ENCODE results near the gene ITIH4.

The ITIH4 gene

DNA sequence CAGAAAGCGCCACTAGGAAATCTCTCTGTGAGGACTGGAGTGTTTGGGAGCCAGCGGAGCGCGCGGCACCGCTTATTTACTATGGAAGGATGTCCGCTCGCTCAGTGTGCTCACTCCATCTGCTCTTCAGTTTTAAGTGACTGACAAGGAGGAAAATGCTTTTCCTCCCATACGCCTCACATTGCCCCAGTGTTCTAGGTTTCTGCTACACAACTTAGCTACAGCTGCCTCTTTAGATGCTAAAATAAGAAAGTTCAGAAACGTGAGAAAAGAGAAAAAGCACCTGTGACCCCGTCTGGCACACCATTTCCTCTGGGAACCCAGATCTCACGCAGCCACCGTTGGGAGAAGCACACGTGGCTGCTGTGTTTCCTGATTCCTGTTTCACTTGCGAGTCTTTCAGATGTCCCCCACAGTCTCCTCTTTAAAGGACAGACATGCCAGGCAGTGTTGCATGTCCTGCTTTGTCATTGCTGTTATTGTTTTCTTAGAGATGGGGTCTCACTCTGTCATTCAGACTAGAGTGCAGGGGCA lies 16.0 kb upstream of the ITIH4 start:
- no peak overlapping the region for H3K4me3 ChIP-seq (ENCODE audit: low read length)
- peaks cover 13% of the 10 kb centered on the region for H3K36me3 ChIP-seq (ENCODE audit: control insufficient read depth, insufficient read depth, low read length)
- no peaks in the 10 kb centered on the region for H3K27me3 ChIP-seq (ENCODE audit: control insufficient read depth, insufficient read depth, low read length)
- peaks cover 16% of the 10 kb centered on the region for H3K4me1 ChIP-seq (ENCODE audit: control insufficient read depth, insufficient read depth, low read length)
- no peaks in the 10 kb centered on the region for H3K9me3 ChIP-seq (ENCODE audit: control insufficient read depth, low read length)
- H3K9ac ChIP-seq (ENCODE audit: low read length): no peak overlapping the region

DNA sequence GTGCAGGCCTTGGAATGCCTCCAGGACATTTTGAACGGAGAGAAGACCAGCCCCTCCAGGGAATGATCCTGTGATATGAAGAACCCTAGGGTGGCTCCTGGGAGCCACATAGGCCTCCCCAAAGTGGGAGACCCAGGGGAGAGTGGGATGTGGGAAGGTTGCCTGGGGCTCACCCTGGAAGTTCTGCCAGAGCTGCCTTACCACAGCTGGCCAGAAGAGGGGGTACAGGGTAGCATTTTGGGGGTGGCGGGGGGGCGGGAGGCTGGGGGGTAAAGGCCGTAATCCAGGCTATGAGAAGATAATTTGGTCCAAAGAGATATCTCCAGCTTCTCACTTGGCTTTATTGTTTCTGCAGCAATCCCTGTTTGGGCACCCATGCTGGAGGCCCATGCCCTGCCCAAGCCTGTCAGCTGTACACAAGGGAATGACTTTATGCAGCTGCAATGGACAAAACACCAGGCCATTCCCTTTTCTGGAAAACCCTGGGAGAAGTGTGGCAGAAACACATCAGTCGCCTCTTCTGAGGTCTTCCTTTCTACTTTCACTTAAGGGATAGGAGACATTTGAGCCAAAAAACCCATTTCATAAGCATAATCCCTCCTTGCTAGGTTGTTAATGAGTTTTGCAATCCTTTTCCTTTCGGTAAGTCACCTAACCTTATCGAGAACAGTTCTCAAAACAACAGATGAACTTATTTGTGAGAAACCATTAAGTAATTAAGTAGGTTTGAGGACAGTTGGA lies 15.4 kb upstream of the ITIH4 start:
- Histone ChIP-seq H3K36me3 (ENCODE audit: control insufficient read depth, insufficient read depth, low read length) (peaks cover 13% of the 10 kb centered on the region), H3K27me3 (ENCODE audit: control insufficient read depth, insufficient read depth, low read length) (no peaks in the 10 kb centered on the region), H3K9me3 (ENCODE audit: control insufficient read depth, low read length) (no peaks in the 10 kb centered on the region), H3K4me3 (ENCODE audit: low read length) (no peak overlapping the region), H3K9ac (ENCODE audit: low read length) (no peak overlapping the region), H3K4me1 (ENCODE audit: control insufficient read depth, insufficient read depth, low read length) (peaks cover 16% of the 10 kb centered on the region)

DNA sequence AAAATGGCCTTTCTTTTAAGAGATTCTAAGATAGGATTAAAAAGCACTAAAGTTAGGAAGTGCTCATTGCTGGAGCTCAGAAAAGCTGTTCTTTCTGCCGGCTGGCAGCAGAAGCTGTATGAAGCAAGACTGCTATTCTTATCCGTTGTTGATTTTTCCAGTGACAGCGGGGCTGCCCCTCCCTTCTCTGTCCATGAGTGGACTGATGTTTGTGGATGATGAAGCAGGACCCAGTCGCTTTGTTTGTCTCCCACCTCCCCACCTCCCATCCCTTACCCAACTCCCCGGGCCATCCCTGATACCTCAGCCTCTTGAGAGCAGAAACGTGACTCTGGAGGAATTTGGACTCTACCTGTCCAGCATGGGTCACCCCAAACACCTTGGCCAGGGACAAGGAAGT lies 14.7 kb upstream of the ITIH4 start:
- Histone ChIP-seq H3K4me3 (ENCODE audit: low read length) (no peak overlapping the region), H3K27me3 (ENCODE audit: control insufficient read depth, insufficient read depth, low read length) (no peaks in the 10 kb centered on the region), H3K4me1 (ENCODE audit: control insufficient read depth, insufficient read depth, low read length) (peaks cover 16% of the 10 kb centered on the region), H3K9ac (ENCODE audit: low read length) (no peak overlapping the region), H3K36me3 (ENCODE audit: control insufficient read depth, insufficient read depth, low read length) (peaks cover 13% of the 10 kb centered on the region), H3K9me3 (ENCODE audit: control insufficient read depth, low read length) (no peaks in the 10 kb centered on the region)

DNA sequence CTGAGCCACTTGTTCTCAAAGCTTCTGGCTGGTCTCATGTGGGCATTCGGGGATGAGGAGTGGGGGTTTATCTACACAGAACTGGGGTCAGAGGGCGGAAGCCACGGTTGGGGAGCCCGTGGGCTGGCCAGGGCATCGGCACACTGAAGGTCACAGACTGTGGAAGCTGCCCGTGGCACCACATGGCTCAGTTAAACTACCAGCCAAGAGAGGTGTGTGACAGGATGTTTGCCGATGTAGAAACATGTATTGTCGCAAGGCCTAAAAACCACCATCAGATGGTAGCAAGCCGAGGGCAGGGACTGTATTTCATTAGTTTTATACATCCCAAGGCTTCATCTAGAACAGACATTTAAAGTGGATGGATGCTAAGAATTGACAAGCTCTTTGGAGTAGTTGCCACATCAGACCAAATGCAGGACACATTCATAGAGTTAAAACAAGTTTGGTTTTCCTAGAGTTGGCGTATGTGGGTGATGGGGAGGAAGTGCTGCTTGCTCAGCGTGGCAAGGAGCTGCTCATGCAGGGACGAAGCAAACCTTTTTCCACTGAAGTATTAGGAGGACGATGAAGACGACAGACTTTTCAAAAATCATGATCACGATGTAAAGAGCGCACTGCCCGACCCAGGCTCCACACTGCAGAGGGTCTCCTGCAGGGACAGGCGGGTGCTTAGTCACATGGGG lies 14.0 kb upstream of the ITIH4 start:
- peaks cover 16% of the 10 kb centered on the region for H3K4me1 ChIP-seq (ENCODE audit: control insufficient read depth, insufficient read depth, low read length)
- H3K9ac ChIP-seq (ENCODE audit: low read length): no peak overlapping the region
- H3K36me3 ChIP-seq (ENCODE audit: control insufficient read depth, insufficient read depth, low read length): peaks cover 13% of the 10 kb centered on the region
- H3K4me3 ChIP-seq (ENCODE audit: low read length): no peak overlapping the region
- H3K27me3 ChIP-seq (ENCODE audit: control insufficient read depth, insufficient read depth, low read length): no peaks in the 10 kb centered on the region
- H3K9me3 ChIP-seq (ENCODE audit: control insufficient read depth, low read length): no peaks in the 10 kb centered on the region

DNA sequence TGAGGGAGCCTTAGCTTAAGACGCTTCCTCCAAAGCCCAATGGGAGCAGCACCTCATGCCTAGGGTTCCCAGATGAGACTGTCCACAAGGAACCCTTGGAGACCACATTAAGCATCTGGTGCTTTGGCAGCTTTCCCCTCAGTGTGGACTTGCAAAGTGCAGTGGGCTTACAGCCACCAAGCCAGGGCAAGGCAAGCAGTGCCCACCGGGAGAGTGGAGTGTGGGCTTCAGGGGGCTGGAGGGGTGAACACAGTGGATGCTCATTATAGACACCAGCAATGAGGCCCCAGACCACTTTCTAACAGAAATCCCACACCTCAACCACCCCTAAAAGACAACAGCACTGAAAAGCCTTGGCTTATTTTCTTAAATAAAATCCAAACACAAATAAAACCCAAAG lies 13.4 kb upstream of the ITIH4 start:
- H3K9me3 ChIP-seq (ENCODE audit: control insufficient read depth, low read length): no peaks in the 10 kb centered on the region
- peaks cover 16% of the 10 kb centered on the region for H3K4me1 ChIP-seq (ENCODE audit: control insufficient read depth, insufficient read depth, low read length)
- H3K4me3 ChIP-seq (ENCODE audit: low read length): no peak overlapping the region
- no peak overlapping the region for H3K9ac ChIP-seq (ENCODE audit: low read length)
- H3K27me3 ChIP-seq (ENCODE audit: control insufficient read depth, insufficient read depth, low read length): no peaks in the 10 kb centered on the region
- peaks cover 9% of the 10 kb centered on the region for H3K36me3 ChIP-seq (ENCODE audit: control insufficient read depth, insufficient read depth, low read length)

DNA sequence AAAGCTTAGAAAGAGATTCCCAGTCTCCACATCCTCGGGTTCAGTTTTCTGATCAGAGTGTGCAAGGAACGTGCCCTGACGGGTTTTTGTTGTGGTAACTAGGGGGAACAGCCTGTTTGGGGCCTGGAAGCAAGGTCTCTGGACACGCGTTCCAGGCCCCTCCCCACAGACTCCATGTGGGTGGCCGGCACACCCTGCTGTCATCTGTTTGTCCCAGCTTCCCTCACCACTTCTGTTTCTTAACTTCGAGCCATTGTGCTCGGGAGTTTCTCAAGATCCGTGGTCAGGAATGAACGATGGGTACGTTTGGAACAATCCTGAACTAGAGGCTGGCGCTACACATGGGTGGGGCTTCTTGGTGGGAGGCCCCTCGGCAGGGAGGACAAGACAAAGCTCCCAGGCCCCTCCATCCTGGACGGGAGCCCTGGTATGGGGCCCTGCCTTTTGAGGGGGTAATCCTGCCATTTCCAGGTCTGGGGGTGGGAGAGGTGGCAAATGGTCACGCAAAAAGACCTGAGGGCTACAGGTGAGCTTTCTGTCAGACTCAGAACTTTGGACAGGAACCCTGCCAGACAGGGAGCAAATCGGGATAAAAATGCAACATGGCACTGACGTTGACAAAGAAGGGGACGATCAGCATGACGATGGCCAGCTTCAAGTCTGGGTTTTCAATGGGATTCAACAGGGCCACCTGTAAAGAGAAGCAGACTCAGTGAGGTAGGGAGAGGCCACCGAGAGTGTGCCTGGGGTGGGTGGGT lies 12.8 kb upstream of the ITIH4 start:
- Histone ChIP-seq H3K9me3 (ENCODE audit: control insufficient read depth, low read length) (no peaks in the 10 kb centered on the region), H3K4me3 (ENCODE audit: low read length) (no peak overlapping the region), H3K27me3 (ENCODE audit: control insufficient read depth, insufficient read depth, low read length) (no peaks in the 10 kb centered on the region), H3K9ac (ENCODE audit: low read length) (no peak overlapping the region), H3K36me3 (ENCODE audit: control insufficient read depth, insufficient read depth, low read length) (peaks cover 6% of the 10 kb centered on the region), H3K4me1 (ENCODE audit: control insufficient read depth, insufficient read depth, low read length) (peaks cover 16% of the 10 kb centered on the region)

DNA sequence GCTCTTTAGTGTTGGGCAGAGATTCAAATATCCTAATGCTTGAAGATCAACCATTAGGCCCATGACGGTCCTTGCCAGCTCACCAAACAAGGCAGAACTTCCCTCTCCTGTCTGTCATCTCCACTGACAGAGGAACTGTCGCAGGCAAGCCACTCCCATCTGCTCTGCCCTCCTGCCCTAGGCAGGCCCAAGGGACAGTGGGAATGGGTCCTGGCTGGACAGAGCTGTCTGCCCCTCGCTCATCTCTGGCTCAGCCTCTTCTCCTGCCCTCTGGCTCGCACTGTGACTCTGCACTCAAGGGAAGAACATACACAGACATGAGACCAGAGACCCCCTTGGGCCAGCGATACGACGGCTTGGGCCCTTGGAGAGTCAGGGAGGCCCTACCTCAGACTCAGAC lies 12.0 kb upstream of the ITIH4 start:
- H3K9ac ChIP-seq (ENCODE audit: low read length): no peak overlapping the region
- peaks cover 6% of the 10 kb centered on the region for H3K36me3 ChIP-seq (ENCODE audit: control insufficient read depth, insufficient read depth, low read length)
- H3K9me3 ChIP-seq (ENCODE audit: control insufficient read depth, low read length): no peaks in the 10 kb centered on the region
- peaks cover 16% of the 10 kb centered on the region for H3K4me1 ChIP-seq (ENCODE audit: control insufficient read depth, insufficient read depth, low read length)
- no peak overlapping the region for H3K4me3 ChIP-seq (ENCODE audit: low read length)
- no peaks in the 10 kb centered on the region for H3K27me3 ChIP-seq (ENCODE audit: control insufficient read depth, insufficient read depth, low read length)

DNA sequence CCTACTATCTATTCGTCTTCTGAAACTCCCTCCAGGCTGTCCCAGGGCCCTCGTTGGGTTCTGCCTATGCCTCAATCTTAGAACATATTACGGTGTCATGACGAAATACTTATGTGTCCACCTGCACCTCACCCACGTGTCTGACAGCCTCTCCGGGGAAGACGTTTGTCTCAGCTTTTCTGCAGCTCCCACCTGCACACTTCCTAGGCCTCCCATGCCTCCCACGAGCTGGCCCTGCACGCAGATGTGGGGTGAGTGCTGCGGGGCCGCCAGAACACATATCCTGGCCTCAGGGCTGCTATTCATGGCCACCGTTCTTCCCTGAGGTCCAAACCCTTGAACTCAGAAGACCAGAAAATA lies 11.5 kb upstream of the ITIH4 start:
- Histone ChIP-seq H3K27me3 (ENCODE audit: control insufficient read depth, insufficient read depth, low read length) (no peaks in the 10 kb centered on the region), H3K4me3 (ENCODE audit: low read length) (no peak overlapping the region), H3K36me3 (ENCODE audit: control insufficient read depth, insufficient read depth, low read length) (peaks cover 6% of the 10 kb centered on the region), H3K9ac (ENCODE audit: low read length) (no peak overlapping the region), H3K4me1 (ENCODE audit: control insufficient read depth, insufficient read depth, low read length) (peaks cover 16% of the 10 kb centered on the region), H3K9me3 (ENCODE audit: control insufficient read depth, low read length) (no peaks in the 10 kb centered on the region)

DNA sequence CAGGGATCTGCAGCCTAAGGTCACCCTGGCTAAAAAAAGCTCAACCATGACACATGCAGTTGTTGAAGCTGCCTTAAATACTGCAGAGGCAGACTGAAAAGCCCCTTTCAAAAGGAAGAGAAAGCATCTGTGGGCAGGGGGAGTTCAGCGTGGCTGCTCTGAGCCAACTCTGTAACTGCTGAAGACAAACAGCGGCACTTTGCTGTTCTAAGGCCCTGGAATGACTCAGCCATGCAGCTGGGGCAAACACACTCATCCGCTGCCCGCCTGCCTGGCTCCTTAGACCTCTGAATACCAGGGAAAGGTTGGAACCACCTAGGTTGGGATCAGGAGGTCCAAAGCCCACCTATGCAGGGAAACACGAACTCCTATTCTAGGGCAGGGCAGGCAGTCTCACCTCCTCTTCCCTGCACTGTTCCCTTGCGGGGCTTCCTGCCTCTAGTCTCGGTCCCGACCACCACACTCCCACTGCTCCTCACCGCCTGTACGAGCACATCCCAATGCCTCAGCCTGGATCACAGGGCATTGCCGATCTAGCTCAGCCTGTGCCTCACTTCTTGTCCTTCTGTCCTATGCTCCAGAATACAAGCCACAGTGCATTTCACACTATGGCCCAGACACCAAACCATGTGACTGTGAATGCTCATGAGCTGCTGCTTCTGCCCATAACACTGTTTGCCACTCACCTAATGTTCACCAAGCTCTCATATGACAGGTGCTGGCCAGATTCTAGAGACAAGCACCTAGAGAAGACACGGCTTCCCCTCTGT lies 10.9 kb upstream of the ITIH4 start:
- no peaks in the 10 kb centered on the region for H3K27me3 ChIP-seq (ENCODE audit: control insufficient read depth, insufficient read depth, low read length)
- peaks cover 16% of the 10 kb centered on the region for H3K4me1 ChIP-seq (ENCODE audit: control insufficient read depth, insufficient read depth, low read length)
- H3K9ac ChIP-seq (ENCODE audit: low read length): no peak overlapping the region
- no peaks in the 10 kb centered on the region for H3K9me3 ChIP-seq (ENCODE audit: control insufficient read depth, low read length)
- no peak overlapping the region for H3K4me3 ChIP-seq (ENCODE audit: low read length)
- peaks cover 6% of the 10 kb centered on the region for H3K36me3 ChIP-seq (ENCODE audit: control insufficient read depth, insufficient read depth, low read length)

DNA sequence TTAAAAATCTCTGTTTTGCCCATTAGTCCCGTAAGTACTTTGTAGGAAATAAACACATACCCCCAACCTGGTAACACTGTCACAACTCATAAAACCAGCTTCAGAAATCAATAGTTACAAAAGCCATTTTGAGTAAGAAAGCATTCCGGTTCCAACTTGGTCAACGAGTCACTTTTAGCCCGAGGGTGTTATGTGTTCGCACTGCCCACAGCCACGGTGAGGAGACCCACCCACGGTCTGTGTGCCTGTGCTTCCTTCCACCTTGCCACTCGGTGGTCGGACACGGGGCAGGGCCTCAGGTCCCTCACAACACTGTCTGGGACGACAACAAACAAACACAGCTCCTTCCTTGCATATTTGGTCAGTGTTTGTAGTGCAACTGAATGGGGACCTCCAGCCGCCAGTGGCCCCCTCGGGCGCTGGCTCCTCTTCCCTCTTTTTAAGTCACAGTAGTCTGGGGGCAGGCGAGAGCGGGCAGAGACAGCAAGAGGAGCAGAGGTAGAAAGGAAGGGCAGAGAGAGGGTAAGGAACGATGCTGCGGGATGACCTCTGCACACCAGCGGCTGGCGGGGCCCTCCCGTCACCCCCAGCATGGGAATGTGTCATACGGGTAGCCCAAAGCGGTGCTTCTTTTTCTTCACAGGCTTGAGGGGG lies 9.5 kb upstream of the ITIH4 start:
- Histone ChIP-seq H3K4me3 (ENCODE audit: low read length) (no peak overlapping the region), H3K9me3 (ENCODE audit: control insufficient read depth, low read length) (no peaks in the 10 kb centered on the region), H3K9ac (ENCODE audit: low read length) (no peak overlapping the region), H3K4me1 (ENCODE audit: control insufficient read depth, insufficient read depth, low read length) (peaks cover 8% of the 10 kb centered on the region), H3K36me3 (ENCODE audit: control insufficient read depth, insufficient read depth, low read length) (peaks cover 6% of the 10 kb centered on the region), H3K27me3 (ENCODE audit: control insufficient read depth, insufficient read depth, low read length) (no peaks in the 10 kb centered on the region)

DNA sequence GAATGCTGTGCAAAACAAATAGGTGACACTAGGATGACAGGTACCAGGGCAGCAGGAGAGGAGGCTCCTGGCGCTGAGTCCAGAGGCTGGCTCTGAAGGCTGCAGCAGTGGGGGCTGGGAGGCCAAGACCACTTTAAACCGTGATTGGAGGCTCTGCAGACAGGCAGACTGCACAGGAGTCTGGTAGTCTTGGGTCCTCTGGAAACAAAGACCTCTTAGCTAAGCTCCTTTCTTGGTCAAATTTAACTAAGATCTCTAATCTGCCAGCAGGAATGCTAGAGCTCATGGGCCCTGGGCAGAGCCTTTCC lies 8.8 kb upstream of the ITIH4 start:
- Histone ChIP-seq H3K36me3 (ENCODE audit: control insufficient read depth, insufficient read depth, low read length) (peaks cover 6% of the 10 kb centered on the region), H3K4me1 (ENCODE audit: control insufficient read depth, insufficient read depth, low read length) (peaks cover 8% of the 10 kb centered on the region), H3K9me3 (ENCODE audit: control insufficient read depth, low read length) (no peaks in the 10 kb centered on the region), H3K4me3 (ENCODE audit: low read length) (no peak overlapping the region), H3K9ac (ENCODE audit: low read length) (no peak overlapping the region), H3K27me3 (ENCODE audit: control insufficient read depth, insufficient read depth, low read length) (no peaks in the 10 kb centered on the region)

Measured in mucosa of stomach (tissue), 1 donor.